Body of pancreas (tissue), 4 donors: ENCODE measurements around the gene FAM83G.

ENCODE experiments used
- POLR2A ChIP-seq, 3 donors: fragments of 450-650 bp; IDR thresholded peaks; one replicate each; pipeline ENCODE4 v1.6.1; 2016; ENCODE audit warnings: antibody characterized with exemption in 3 of 3, mild to moderate bottlenecking in 2 of 3
- TF ChIP-seq, protein P1 (sequence below), 7 experiments: fragments of 450-650 bp in 4 of 7; fragments of 200-600 bp in 3 of 7; sonication (generic) in 3 of 7; IDR thresholded peaks; one replicate each; pipeline ENCODE4 v1.5.1; 2016 to 2019; ENCODE audit warnings: antibody characterized with exemption in 7 of 7

GRCh38 chr17:18933102-18934058, 71.2 kb downstream of the FAM83G start:
- TF ChIP-seq, protein P1, sequence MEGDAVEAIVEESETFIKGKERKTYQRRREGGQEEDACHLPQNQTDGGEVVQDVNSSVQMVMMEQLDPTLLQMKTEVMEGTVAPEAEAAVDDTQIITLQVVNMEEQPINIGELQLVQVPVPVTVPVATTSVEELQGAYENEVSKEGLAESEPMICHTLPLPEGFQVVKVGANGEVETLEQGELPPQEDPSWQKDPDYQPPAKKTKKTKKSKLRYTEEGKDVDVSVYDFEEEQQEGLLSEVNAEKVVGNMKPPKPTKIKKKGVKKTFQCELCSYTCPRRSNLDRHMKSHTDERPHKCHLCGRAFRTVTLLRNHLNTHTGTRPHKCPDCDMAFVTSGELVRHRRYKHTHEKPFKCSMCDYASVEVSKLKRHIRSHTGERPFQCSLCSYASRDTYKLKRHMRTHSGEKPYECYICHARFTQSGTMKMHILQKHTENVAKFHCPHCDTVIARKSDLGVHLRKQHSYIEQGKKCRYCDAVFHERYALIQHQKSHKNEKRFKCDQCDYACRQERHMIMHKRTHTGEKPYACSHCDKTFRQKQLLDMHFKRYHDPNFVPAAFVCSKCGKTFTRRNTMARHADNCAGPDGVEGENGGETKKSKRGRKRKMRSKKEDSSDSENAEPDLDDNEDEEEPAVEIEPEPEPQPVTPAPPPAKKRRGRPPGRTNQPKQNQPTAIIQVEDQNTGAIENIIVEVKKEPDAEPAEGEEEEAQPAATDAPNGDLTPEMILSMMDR (IDR thresholded peaks at IDR 0.05), result no peak
- no peak for TF ChIP-seq POLR2A (IDR thresholded peaks at IDR 0.05)
